Lower lobe of right lung (tissue), 2 donors: ENCODE data around the gene DCUN1D3. TPM values are rescaled to one million over a fixed set of nuclear protein-coding genes. Genes with fewer than 3 reads are reported as not detected.
"Not testable (repeated sequence)": the region's sequence is repeated elsewhere in the genome, so short reads cannot be mapped to it uniquely, and the experiment has no call there.

Source experiments
- ATAC-seq, 2 donors: fragments of 200-7000 bp; cut with Tn5 transposase; one replicate each; pipeline ENCODE4 v1.9.1; 2020 to 2022; ENCODE audit warnings: mild to moderate bottlenecking in 2 of 2, moderate library complexity in 2 of 2
- DNase-seq: peaks from one replicate; pipeline ENCODE4 v3.0.0-alpha.2; 2020
- H3K27ac ChIP-seq: fragments of 200-600 bp; one replicate; pipeline ENCODE4 v1.8.0; 2022
- H3K27me3 ChIP-seq: fragments of 200-600 bp; one replicate; pipeline ENCODE4 v1.8.0; 2022; ENCODE audit warnings: low read depth
- H3K36me3 ChIP-seq: fragments of 200-600 bp; one replicate; pipeline ENCODE4 v1.8.0; 2022; ENCODE audit warnings: mild to moderate bottlenecking
- H3K4me1 ChIP-seq: fragments of 200-600 bp; one replicate; pipeline ENCODE4 v1.8.0; 2022
- H3K4me3 ChIP-seq: fragments of 200-600 bp; one replicate; pipeline ENCODE4 v1.8.0; 2022; ENCODE audit warnings: mild to moderate bottlenecking
- H3K9me3 ChIP-seq: fragments of 200-600 bp; one replicate; pipeline ENCODE4 v1.8.0; 2022
- CTCF ChIP-seq: fragments of 200-600 bp; IDR thresholded peaks from one replicate; pipeline ENCODE4 v1.8.0; 2022; ENCODE audit warnings: antibody characterized with exemption, mild to moderate bottlenecking
- intact Hi-C: fragments of 100-400 bp; cut with DNase I; formaldehyde crosslinking; loops from one replicate; pipeline ENCODE4 v1.11.0; 2022
- total RNA-seq: library from RNA; stranded (reverse); fragmentation: NEBNext Ultra II Directional; extraction: Animal tissue kit (Norgen Biotek cat#: 25700); gene quantifications from one replicate; pipeline ENCODE4 v1.2.1, GENCODE V29; 2021
- donor health status: DM: no; HTN: yes; CAD: no; lungs with severe emphysema.

DCUN1D3 gene
- total RNA-seq, 1 donor from 2014 or later = 20.7 TPM

GRCh38 chr16:20866801-20867200 lies 33.4 kb downstream of the DCUN1D3 start:
- intact Hi-C loops = no loop called here
- Histone ChIP-seq H3K4me3 (no peak overlapping the region), H3K36me3 (peaks cover 9% of the 10 kb centered on the region), H3K27ac (peak overlapping the region; percentile 64), H3K4me1 (peaks cover 67% of the 10 kb centered on the region), H3K9me3 (no peaks in the 10 kb centered on the region), H3K27me3 (no peaks in the 10 kb centered on the region)
- DNase-seq = no peak
- no peak for ATAC-seq
- TF ChIP-seq CTCF = no peak

GRCh38 chr16:20866145-20866772 lies 33.9 kb downstream of the DCUN1D3 start:
- DNase-seq (no peak), ATAC-seq (peak; percentile 34 to 53)
- H3K36me3 ChIP-seq = peaks cover 14% of the 10 kb centered on the region
- no peak for TF ChIP-seq CTCF
- H3K27ac ChIP-seq = peak overlapping the region; percentile 64
- H3K4me1 ChIP-seq = peaks cover 66% of the 10 kb centered on the region
- H3K27me3 ChIP-seq = no peaks in the 10 kb centered on the region
- H3K9me3 ChIP-seq = no peaks in the 10 kb centered on the region
- intact Hi-C loops = no loop called here
- H3K4me3 ChIP-seq = no peak overlapping the region

GRCh38 chr16:20865420-20866131 lies 34.6 kb downstream of the DCUN1D3 start:
- Histone ChIP-seq H3K27me3 (no peaks in the 10 kb centered on the region), H3K4me3 (no peak overlapping the region), H3K27ac (peak overlapping the region; percentile 64), H3K4me1 (peaks cover 65% of the 10 kb centered on the region), H3K36me3 (peaks cover 21% of the 10 kb centered on the region), H3K9me3 (no peaks in the 10 kb centered on the region)
- intact Hi-C loops = no loop called here
- no peak for TF ChIP-seq CTCF
- ATAC-seq (no peak), DNase-seq (no peak)

- H3K4me3 ChIP-seq, intact Hi-C loops, DNase-seq, H3K27me3 ChIP-seq, H3K27ac ChIP-seq, H3K9me3 ChIP-seq, ATAC-seq: not testable (repeated sequence)
- Histone ChIP-seq H3K4me1 (peaks cover 61% of the 10 kb centered on the region), H3K36me3 (peaks cover 32% of the 10 kb centered on the region)
Measured at GRCh38 chr16:20864376-20864775, 35.8 kb downstream of the DCUN1D3 start.

GRCh38 chr16:20862162-20862960 lies 37.8 kb downstream of the DCUN1D3 start:
- Histone ChIP-seq H3K36me3 (peaks cover 32% of the 10 kb centered on the region), H3K9me3 (no peaks in the 10 kb centered on the region), H3K27me3 (no peaks in the 10 kb centered on the region), H3K27ac (no peak overlapping the region), H3K4me3 (no peak overlapping the region), H3K4me1 (peaks cover 48% of the 10 kb centered on the region)
- no peak for DNase-seq
- intact Hi-C loops = no loop called here
- no peak for ATAC-seq
- TF ChIP-seq CTCF = no peak

GRCh38 chr16:20860995-20861394 lies 39.2 kb downstream of the DCUN1D3 start:
- ATAC-seq, H3K4me3 ChIP-seq, intact Hi-C loops, H3K9me3 ChIP-seq, H3K27me3 ChIP-seq, DNase-seq, H3K27ac ChIP-seq: not testable (repeated sequence)
- Histone ChIP-seq H3K36me3 (peaks cover 32% of the 10 kb centered on the region), H3K4me1 (peaks cover 47% of the 10 kb centered on the region)
